CD4-positive, alpha-beta T cell treated with Interleukin-15 for 1 hour (primary cell): ENCODE data around the gene CELF3.
"Not testable (repeated sequence)": the region's sequence is repeated elsewhere in the genome, so short reads cannot be mapped to it uniquely, and the experiment has no call there.

Source experiments
- DNase-seq: peaks from one replicate; pipeline ENCODE4 v3.0.0-alpha.2; 2020

Gene CELF3

GRCh38 chr1:151716771-151717631 lies at the start of gene CELF3:
Gene CELF3 (minus strand): TSS chr1:151716803. CDS start chr1:151716020, 783 bp downstream.
- no peak for DNase-seq

GRCh38 chr1:151763990-151764389 lies 47.4 kb upstream of the CELF3 start:
- DNase-seq, result no peak

- DNase-seq, result peak; percentile 82
Measured at GRCh38 chr1:151762941-151763921, 46.6 kb upstream of the CELF3 start, which contains the start of gene MRPL9. Gene MRPL9 (minus strand): TSS chr1:151763496. CDS start chr1:151763479, 17 bp downstream.

GRCh38 chr1:151760597-151761385 lies 44.2 kb upstream of the CELF3 start:
- no peak for DNase-seq

GRCh38 chr1:151759241-151759640 lies 42.6 kb upstream of the CELF3 start:
- DNase-seq, result no peak

GRCh38 chr1:151756291-151756690 lies 39.7 kb upstream of the CELF3 start:
- DNase-seq, result no peak

GRCh38 chr1:151741516-151741915 lies 24.9 kb upstream of the CELF3 start:
- DNase-seq, result no peak

GRCh38 chr1:151739590-151740355 lies 23.2 kb upstream of the CELF3 start:
- no peak for DNase-seq

- no peak for DNase-seq
Measured at GRCh38 chr1:151737479-151737878, 20.9 kb upstream of the CELF3 start.

GRCh38 chr1:151737026-151737425 lies 20.4 kb upstream of the CELF3 start:
- DNase-seq, result no peak

GRCh38 chr1:151733995-151734394 lies 17.4 kb upstream of the CELF3 start:
- not testable (repeated sequence) for DNase-seq

- no peak for DNase-seq
Measured at GRCh38 chr1:151733126-151733525, 16.5 kb upstream of the CELF3 start.

GRCh38 chr1:151729966-151730291 lies 13.3 kb upstream of the CELF3 start:
- no peak for DNase-seq

GRCh38 chr1:151729157-151729965 lies 12.8 kb upstream of the CELF3 start:
- DNase-seq, result no peak

GRCh38 chr1:151728151-151729054 lies 11.8 kb upstream of the CELF3 start:
- DNase-seq, result no peak

- DNase-seq, result no peak
Measured at GRCh38 chr1:151723726-151724370, 7.2 kb upstream of the CELF3 start.

- DNase-seq, result no peak
Measured at GRCh38 chr1:151721788-151722510, 5.3 kb upstream of the CELF3 start.

- DNase-seq, result peak; percentile 56
Measured at GRCh38 chr1:151720974-151721787, 4.6 kb upstream of the CELF3 start, which contains the start of gene RIIAD1. Gene RIIAD1 (plus strand): TSS chr1:151721522. CDS start chr1:151721537, 15 bp downstream.
